ENCODE measurements around the gene ASPRV1.

ASPRV1 gene

GRCh38 chr2:69943843-69944525, 17.4 kb downstream of the ASPRV1 start:
- no peak for DNase-seq (ENCODE audit: low read depth in 2 of 2, low spot score in 1 of 2)

- DNase-seq (ENCODE audit: low read depth in 2 of 2, low spot score in 1 of 2) = no peak
These were observed 18.2 kb downstream of the ASPRV1 start for GRCh38 chr2:69943000-69943842.

GRCh38 chr2:69940691-69941090, 20.7 kb downstream of the ASPRV1 start:
- no peak for DNase-seq (ENCODE audit: low read depth in 2 of 2, low spot score in 1 of 2)

GRCh38 chr2:69939722-69940121, 21.7 kb downstream of the ASPRV1 start:
- no peak for DNase-seq (ENCODE audit: low read depth in 2 of 2, low spot score in 1 of 2)

GRCh38 chr2:69937968-69938367, 23.5 kb downstream of the ASPRV1 start:
- DNase-seq (ENCODE audit: low read depth in 2 of 2, low spot score in 1 of 2) = no peak

- no peak for DNase-seq (ENCODE audit: low read depth in 2 of 2, low spot score in 1 of 2)
These were observed 24.5 kb downstream of the ASPRV1 start for GRCh38 chr2:69936906-69937305.

GRCh38 chr2:69935011-69935410, 26.4 kb downstream of the ASPRV1 start:
- DNase-seq (ENCODE audit: low read depth in 2 of 2, low spot score in 1 of 2) = no peak

GRCh38 chr2:69934614-69934908, 26.9 kb downstream of the ASPRV1 start:
- DNase-seq (ENCODE audit: low read depth in 2 of 2, low spot score in 1 of 2) = no peak

- DNase-seq (ENCODE audit: low read depth in 2 of 2, low spot score in 1 of 2) = no peak
These were observed 27.4 kb downstream of the ASPRV1 start for GRCh38 chr2:69933839-69934613.

- DNase-seq (ENCODE audit: low read depth in 2 of 2, low spot score in 1 of 2) = no peak
These were observed 28.1 kb downstream of the ASPRV1 start for GRCh38 chr2:69933254-69933828.

GRCh38 chr2:69932596-69932922, 28.9 kb downstream of the ASPRV1 start:
- no peak for DNase-seq (ENCODE audit: low read depth in 2 of 2, low spot score in 1 of 2)

- no peak for DNase-seq (ENCODE audit: low read depth in 2 of 2, low spot score in 1 of 2)
These were observed 29.4 kb downstream of the ASPRV1 start for GRCh38 chr2:69931832-69932595.

GRCh38 chr2:69926849-69927515, 34.4 kb downstream of the ASPRV1 start:
- DNase-seq (ENCODE audit: low read depth in 2 of 2, low spot score in 1 of 2) = no peak

GRCh38 chr2:69923116-69923515, 38.3 kb downstream of the ASPRV1 start:
- no peak for DNase-seq (ENCODE audit: low read depth in 2 of 2, low spot score in 1 of 2)

GRCh38 chr2:69918401-69918800, 43.0 kb downstream of the ASPRV1 start:
- no peak for DNase-seq (ENCODE audit: low read depth in 2 of 2, low spot score in 1 of 2)

GRCh38 chr2:69917852-69918251, 43.6 kb downstream of the ASPRV1 start:
- no peak for DNase-seq (ENCODE audit: low read depth in 2 of 2, low spot score in 1 of 2)

GRCh38 chr2:69916106-69916505, 45.3 kb downstream of the ASPRV1 start:
- DNase-seq (ENCODE audit: low read depth in 2 of 2, low spot score in 1 of 2) = no peak

- no peak for DNase-seq (ENCODE audit: low read depth in 2 of 2, low spot score in 1 of 2)
These were observed 46.2 kb downstream of the ASPRV1 start, which contains the start of gene MXD1 for GRCh38 chr2:69914950-69915945. TSS of gene MXD1 (plus strand) at chr2:69915109. CDS start at chr2:69915331, 222 bp downstream.

Data from stimulated activated CD8-positive, alpha-beta memory T cell treated with anti-CD3 and anti-CD28 coated beads, Interleukin-4, amount 100 ng/mL, for 4 hours (primary cell).